Erythroblast (primary cell): ENCODE results near the gene KRTAP12-1.

Source experiments
- DNase-seq, 2 experiments: peaks; one replicate each; lab custom pipeline; 2025; lab: John Stamatoyannopoulos, UW
- GATA1 ChIP-seq: IDR thresholded peaks from 2 replicates; pipeline ENCODE4 v1.6.1; 2011; ENCODE audit warnings: low read depth, mild to moderate bottlenecking, control low read depth, low read length, moderate library complexity
- POLR2A ChIP-seq: IDR thresholded peaks from 2 replicates; pipeline ENCODE4 v1.6.1; 2011; ENCODE audit warnings: mild to moderate bottlenecking, low read length

The KRTAP12-1 gene

GRCh38 chr21:44708213-44708865 is 26.4 kb upstream of the KRTAP12-1 start:
- TF ChIP-seq GATA1 = no peak
- TF ChIP-seq POLR2A = no peak
- DNase-seq = no peak

DNA sequence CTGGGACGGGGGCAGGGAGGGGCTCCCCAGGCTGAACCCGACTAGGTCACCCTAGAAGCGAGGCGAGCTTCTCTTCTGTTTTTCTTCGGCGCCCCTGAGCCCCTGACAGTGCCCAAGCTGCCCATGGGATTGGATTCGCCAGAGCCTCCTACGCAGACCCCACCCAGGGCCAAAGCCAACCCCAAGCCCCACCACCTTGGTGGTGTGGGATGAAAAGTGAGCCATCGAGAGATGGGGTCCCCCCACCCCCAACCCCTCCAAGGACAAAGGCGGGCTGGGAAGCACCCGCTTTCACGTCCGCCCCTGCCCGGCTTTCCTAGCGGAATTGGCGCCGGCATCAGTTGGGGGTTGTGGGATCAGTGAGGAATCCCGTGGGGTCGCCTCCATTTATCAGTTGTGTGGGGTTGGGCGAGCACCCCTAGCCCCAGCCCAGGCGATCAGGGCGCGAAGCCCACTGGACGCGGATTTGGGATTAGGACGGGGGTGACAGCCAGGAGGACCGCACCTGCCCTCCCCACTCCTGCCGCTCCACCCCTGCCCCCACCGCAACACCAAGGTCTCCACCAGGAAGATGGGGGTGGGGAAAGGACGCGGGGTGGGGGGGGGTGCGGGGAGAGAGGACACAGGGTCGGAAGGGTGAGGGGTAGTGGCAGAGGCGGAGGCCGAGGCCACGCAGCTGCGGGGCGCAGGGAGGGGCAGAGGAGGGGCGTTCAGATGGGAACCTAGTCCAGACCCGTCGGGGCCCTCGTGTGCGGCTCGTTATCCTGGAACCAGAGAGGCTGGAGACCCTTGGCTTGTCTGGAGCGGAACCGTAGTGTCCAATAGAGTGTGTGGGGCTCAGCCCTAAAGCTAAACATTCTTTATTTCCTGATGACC is 25.0 kb upstream of the KRTAP12-1 start:
- no peak for DNase-seq
- TF ChIP-seq GATA1 = no peak
- no peak for TF ChIP-seq POLR2A

- TF ChIP-seq POLR2A (no peak), GATA1 (no peak)
- no peak for DNase-seq
Measured at GRCh38 chr21:44706026-44706705, 24.2 kb upstream of the KRTAP12-1 start.

- no peak for DNase-seq
- TF ChIP-seq GATA1 = no peak
- no peak for TF ChIP-seq POLR2A
Measured at GRCh38 chr21:44704636-44705001, 22.7 kb upstream of the KRTAP12-1 start.

DNA sequence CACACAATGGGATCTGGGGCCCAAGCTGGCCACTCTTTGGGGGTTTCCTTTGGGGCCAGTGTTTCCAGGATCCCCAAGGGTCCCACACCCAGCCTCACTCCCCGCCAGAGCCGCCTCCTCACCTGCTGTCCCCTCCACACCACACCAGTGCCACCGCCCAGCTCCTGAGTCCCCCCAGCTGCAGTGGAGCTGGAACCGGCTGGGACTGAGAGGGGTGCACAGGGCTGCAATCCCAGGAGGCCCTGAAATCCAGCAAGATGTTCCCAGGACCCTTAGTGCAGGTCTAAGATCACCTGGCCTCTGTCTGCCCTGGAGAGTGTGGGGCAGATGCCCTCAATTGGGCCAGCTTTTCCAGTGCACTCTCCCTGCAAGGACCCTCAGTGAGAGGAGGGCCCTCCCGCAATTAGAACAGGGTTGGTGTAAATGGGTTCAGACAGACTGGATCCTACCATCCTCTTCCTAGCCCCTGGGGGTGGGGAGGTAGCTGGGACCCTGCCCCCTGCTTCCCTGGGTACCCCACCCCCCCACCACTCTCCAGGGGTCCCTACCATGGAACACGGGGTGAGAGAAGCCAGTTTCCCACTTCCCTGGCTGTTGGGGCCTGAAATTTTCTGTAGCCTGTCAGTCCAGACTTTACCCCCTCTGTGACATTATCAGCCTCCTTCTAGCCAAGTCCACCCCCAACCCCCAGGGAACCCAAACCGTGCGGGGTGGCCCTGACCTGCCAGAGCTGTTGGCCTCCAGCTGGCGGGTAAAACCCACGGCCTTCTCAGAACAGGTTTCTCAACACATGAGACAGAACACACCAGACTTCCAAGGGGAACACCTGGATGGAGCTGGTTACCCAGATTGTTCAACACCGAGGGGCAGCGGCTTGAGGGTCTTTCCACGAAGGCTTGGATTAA is 22.0 kb upstream of the KRTAP12-1 start:
- no peak for DNase-seq
- TF ChIP-seq POLR2A = no peak
- no peak for TF ChIP-seq GATA1

DNA sequence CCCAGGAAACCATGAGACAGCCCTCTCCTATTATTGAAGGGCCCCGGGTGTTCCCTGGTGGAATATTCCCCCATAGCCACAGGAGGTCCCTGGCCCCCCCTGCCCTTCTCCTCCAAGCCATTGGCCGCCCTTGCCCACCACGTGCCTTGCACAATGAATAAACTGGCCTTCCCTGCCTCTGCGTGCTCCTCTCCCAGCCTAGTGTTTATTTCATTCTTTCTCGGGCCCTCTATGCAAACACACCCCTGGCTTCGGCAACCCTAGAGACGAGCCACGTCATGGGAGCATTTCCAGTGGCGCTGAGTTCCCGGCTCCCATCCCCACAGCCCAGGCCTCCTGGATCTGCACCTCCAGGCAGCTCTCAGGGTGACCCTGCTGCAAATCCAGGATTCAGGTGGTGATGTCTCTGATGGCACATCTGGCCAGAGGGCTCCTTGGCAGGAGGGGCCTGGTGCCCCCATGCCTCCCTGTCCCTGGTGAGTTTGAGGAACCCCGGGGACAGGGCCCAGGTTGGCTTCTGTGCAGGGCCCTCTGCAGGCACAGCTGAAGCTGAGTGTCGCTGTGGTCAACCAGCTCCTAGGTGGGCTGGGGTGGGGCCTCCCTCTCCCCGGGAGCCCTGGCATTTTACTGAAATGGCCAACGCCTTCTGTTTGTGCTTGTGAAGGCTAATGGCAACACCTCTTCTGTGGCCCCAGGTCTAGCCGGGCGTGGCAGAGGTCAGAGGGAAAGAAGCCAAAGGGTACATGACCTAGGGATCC is 21.2 kb upstream of the KRTAP12-1 start:
- no peak for DNase-seq
- TF ChIP-seq GATA1 = no peak
- no peak for TF ChIP-seq POLR2A

GRCh38 chr21:44702111-44702972 is 20.4 kb upstream of the KRTAP12-1 start:
- no peak for TF ChIP-seq POLR2A
- no peak for TF ChIP-seq GATA1
- no peak for DNase-seq

DNA sequence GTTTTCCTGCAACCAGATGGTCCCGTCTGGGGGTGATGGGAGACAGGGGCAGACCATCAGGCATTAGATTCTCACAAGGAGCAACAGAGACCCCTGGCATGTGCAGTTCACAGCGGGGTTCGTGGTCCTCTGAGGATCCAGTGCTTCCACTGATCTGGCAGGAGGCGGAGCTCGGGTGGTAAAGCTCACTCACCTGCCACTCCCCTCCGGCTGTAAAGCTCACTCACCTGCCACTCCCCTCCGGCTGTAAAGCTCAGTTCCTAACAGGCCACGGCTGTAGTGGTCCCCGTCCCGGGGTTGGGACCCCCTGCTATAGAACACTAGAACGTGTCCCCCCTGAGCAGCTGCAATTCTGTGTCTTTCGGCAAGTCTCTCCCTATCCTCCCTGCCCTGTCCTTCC is 19.6 kb upstream of the KRTAP12-1 start:
- DNase-seq = no peak
- TF ChIP-seq GATA1 (no peak), POLR2A (no peak)

DNA sequence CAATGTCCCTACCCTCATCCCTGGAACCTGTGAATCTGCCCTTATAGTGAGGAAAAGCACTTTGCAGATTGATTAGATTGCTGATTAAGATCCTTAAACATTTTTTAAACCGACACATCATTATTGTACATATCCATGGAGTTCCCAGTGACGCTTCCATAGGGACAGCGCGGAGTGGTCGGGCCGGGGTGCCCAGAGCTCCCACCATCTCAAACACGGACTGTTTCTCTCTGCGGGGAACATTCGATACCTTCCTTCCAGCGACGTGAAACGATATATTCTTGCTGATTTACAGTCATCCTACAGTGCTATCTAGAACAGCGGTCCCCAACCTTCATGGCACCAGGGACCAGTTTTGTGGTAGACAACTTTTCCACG is 19.0 kb upstream of the KRTAP12-1 start:
- DNase-seq = no peak

GRCh38 chr21:44700101-44701022 is 18.4 kb upstream of the KRTAP12-1 start:
- no peak for DNase-seq
- TF ChIP-seq POLR2A (no peak), GATA1 (no peak)

More for the DNA sequence above, 19.0 kb upstream of the KRTAP12-1 start:
- TF ChIP-seq GATA1 (no peak), POLR2A (no peak)

- DNase-seq = no peak
- TF ChIP-seq GATA1 (no peak), POLR2A (no peak)
Measured at GRCh38 chr21:44699502-44700001, 17.6 kb upstream of the KRTAP12-1 start.
